OCI-LY7 (cell line): ENCODE measurements around the gene INSIG2.

Source experiments
- EZH2phosphoT487 ChIP-seq: fragments of 200-600 bp; sonication (generic); IDR thresholded peaks from 2 replicates; pipeline ENCODE4 v1.6.1; 2018; ENCODE audit warnings: low read depth, borderline replicate concordance, mild to moderate bottlenecking, mixed run types, antibody characterized with exemption, low read length, moderate library complexity, mixed read lengths
- TF ChIP-seq, protein P1 (sequence below): fragments of 200-600 bp; sonication (generic); conservative IDR thresholded peaks from 2 replicates; pipeline ENCODE4 v1.5.1; 2014; ENCODE audit warnings: mild to moderate bottlenecking, antibody characterized with exemption, low read length, moderate library complexity, mixed read lengths

DNA sequence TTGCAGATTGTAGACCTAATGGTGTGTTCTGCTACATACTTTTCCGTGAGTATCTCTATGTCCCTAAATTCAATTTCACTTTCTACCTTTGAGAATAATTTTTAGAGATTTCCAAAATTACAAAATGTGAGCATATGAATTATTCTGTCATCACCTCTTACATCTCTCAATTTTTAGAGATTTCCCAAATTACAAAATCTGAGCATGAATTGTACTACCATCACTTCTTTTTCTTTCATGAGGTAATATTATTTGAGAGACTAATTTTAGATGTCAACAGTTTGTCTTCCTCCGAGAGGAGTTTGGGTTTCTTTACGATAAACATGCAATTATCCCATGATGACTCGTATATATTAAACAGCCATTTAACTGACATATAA lies 32.1 kb downstream of the INSIG2 start:
- TF ChIP-seq, protein P1, sequence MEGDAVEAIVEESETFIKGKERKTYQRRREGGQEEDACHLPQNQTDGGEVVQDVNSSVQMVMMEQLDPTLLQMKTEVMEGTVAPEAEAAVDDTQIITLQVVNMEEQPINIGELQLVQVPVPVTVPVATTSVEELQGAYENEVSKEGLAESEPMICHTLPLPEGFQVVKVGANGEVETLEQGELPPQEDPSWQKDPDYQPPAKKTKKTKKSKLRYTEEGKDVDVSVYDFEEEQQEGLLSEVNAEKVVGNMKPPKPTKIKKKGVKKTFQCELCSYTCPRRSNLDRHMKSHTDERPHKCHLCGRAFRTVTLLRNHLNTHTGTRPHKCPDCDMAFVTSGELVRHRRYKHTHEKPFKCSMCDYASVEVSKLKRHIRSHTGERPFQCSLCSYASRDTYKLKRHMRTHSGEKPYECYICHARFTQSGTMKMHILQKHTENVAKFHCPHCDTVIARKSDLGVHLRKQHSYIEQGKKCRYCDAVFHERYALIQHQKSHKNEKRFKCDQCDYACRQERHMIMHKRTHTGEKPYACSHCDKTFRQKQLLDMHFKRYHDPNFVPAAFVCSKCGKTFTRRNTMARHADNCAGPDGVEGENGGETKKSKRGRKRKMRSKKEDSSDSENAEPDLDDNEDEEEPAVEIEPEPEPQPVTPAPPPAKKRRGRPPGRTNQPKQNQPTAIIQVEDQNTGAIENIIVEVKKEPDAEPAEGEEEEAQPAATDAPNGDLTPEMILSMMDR, result no peak
- no peak for TF ChIP-seq EZH2phosphoT487
